ENCODE data around the gene COL4A2.

COL4A2 gene

GRCh38 chr13:110402299-110403069 lies 95.4 kb downstream of the COL4A2 start:
- no peak for DNase-seq (ENCODE audit: low read depth)

- no peak for DNase-seq (ENCODE audit: low read depth)
Observed at GRCh38 chr13:110403315-110403714, 96.2 kb downstream of the COL4A2 start.

- DNase-seq (ENCODE audit: low read depth), result no peak
Observed at GRCh38 chr13:110403721-110404120, 96.6 kb downstream of the COL4A2 start.

GRCh38 chr13:110404321-110404720 lies 97.2 kb downstream of the COL4A2 start:
- DNase-seq (ENCODE audit: low read depth), result no peak

GRCh38 chr13:110405597-110406450 lies 98.7 kb downstream of the COL4A2 start:
- DNase-seq (ENCODE audit: low read depth), result no peak

- DNase-seq (ENCODE audit: low read depth), result no peak
Observed at GRCh38 chr13:110407021-110407420, 99.9 kb downstream of the COL4A2 start.

GRCh38 chr13:110407531-110407930 lies 100.4 kb downstream of the COL4A2 start:
- no peak for DNase-seq (ENCODE audit: low read depth)

GRCh38 chr13:110408286-110408685 lies 101.2 kb downstream of the COL4A2 start:
- DNase-seq (ENCODE audit: low read depth), result no peak

- DNase-seq (ENCODE audit: low read depth), result no peak
Observed at GRCh38 chr13:110409581-110409992, 102.5 kb downstream of the COL4A2 start.

- DNase-seq (ENCODE audit: low read depth), result no peak
Observed at GRCh38 chr13:110410000-110410399, 102.9 kb downstream of the COL4A2 start.

- no peak for DNase-seq (ENCODE audit: low read depth)
Observed at GRCh38 chr13:110410936-110411687, 104.0 kb downstream of the COL4A2 start.

GRCh38 chr13:110411688-110412059 lies 104.6 kb downstream of the COL4A2 start:
- DNase-seq (ENCODE audit: low read depth), result no peak

- peak; percentile 61 for DNase-seq (ENCODE audit: low read depth)
Observed at GRCh38 chr13:110412132-110412914, 105.2 kb downstream of the COL4A2 start.

GRCh38 chr13:110413016-110413675 lies 106.1 kb downstream of the COL4A2 start:
- no peak for DNase-seq (ENCODE audit: low read depth)

GRCh38 chr13:110413676-110414040 lies 106.6 kb downstream of the COL4A2 start:
- DNase-seq (ENCODE audit: low read depth), result no peak

GRCh38 chr13:110414283-110414682 lies 107.2 kb downstream of the COL4A2 start:
- no peak for DNase-seq (ENCODE audit: low read depth)

GRCh38 chr13:110414931-110415330 lies 107.8 kb downstream of the COL4A2 start:
- DNase-seq (ENCODE audit: low read depth), result no peak

- DNase-seq (ENCODE audit: low read depth), result no peak
Observed at GRCh38 chr13:110415669-110416068, 108.6 kb downstream of the COL4A2 start.

GRCh38 chr13:110416131-110417025 lies 109.3 kb downstream of the COL4A2 start:
- no peak for DNase-seq (ENCODE audit: low read depth)

GRCh38 chr13:110418944-110419343 lies 111.9 kb downstream of the COL4A2 start:
- no peak for DNase-seq (ENCODE audit: low read depth)
